K562 treated with DMSO at 1 percent for 4 hours (cell line): ENCODE results near the gene FOXA2. TPM values are rescaled to one million over a fixed set of nuclear protein-coding genes. Genes with fewer than 3 reads are reported as not detected.

Source experiments
- total RNA-seq: library from RNA; unstranded; fragments of 300-600 nt; gene quantifications from 2 replicates; pipeline ENCODE4 v1.2.3, GENCODE V29; 2022; ENCODE audit not compliant: insufficient read depth

Gene FOXA2
- 1.4 and 2.6 TPM in 2 replicates for total RNA-seq

GRCh38 chr20:22584522-22584921 is at the start of gene FOXA2:
Gene FOXA2 (minus strand): TSS chr20:22584572. CDS start chr20:22584278, 294 bp downstream.

